NOMO-1 (cell line): Measurements from ENCODE around the gene PPP5C.
"Not testable (repeated sequence)": the region's sequence is repeated elsewhere in the genome, so short reads cannot be mapped to it uniquely, and the experiment has no call there.

ENCODE experiments used
- DNase-seq, 2 experiments: peaks; one replicate each; lab custom pipeline; 2025; ENCODE audit not compliant: unreplicated experiment in 2 of 2; lab: John Stamatoyannopoulos, UW

Gene PPP5C

GRCh38 chr19:46346821-46347571, at the start of gene PPP5C:
TSS of gene PPP5C (plus strand) at chr19:46347087. CDS start at chr19:46347097, 10 bp downstream.
- peak; percentile 90 to 96 for DNase-seq

- DNase-seq = no peak
Observed at GRCh38 chr19:46297700-46298478, 49.0 kb upstream of the PPP5C start.

GRCh38 chr19:46298479-46299003, 48.3 kb upstream of the PPP5C start:
- no peak for DNase-seq

DNA sequence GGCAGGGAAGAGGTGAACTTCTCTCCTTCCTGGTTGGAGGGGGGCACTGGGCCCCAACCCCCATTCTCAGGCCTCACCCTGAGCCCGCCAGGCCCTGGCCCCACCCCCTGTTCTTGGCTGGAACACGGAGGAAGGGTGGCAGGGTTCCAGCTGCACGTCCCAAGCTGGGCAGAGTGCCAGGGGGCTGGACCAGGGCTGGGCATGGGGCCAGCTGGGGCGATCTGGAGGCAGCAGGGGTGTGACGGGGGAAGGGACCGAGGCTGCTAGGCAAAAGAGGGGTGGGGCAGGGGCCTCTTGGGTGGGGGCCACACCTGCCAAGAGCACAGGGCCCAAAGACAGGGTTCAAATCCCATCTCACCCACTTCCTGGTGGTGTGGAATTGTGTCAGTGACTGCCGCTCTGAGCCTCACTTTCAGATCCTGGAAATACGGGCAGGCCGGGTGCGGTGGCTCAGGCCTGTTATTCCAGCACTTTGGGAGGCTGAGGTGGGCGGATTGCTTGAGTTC, 47.8 kb upstream of the PPP5C start:
- DNase-seq = no peak

DNA sequence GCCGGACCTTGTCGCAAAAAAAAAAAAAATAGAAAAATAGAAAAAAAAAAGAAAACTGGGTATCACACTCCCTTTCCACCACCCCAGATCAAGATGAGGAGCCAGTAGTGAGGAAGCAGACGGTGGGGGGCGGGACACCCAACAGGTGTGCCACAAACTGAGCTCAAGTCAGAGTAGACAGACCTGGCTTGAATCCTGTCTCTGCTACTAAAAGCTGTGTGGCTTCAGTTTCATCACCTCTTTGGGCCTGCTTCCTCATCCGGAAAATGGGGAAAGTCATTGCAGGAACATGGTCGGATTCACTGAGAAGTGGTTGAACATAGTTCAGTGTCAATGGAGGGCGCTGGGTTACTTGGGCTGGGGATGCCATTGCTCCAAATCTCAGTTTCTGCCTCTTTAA, 47.2 kb upstream of the PPP5C start:
- DNase-seq = peak in 1 of 2 experiments; percentile 6

DNA sequence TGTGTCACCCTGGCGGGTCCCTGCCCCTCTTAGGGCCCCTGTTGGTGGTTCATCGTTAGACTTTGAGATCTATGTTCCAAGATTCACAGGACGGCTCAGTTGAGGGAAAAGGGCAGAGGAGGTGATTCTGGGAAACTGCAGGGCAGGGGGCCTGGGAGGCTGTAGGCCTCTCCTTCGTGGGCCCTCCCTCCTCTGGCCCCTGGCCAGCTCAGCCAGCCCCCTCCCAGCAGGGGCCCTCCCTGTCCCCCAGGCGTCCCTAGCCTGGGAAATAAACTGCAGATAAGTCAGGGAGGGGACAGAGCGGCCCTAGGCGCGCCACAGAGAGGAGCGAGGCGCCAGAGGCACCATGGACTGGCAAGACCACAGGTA, 43.6 kb upstream of the PPP5C start:
- no peak for DNase-seq

DNA sequence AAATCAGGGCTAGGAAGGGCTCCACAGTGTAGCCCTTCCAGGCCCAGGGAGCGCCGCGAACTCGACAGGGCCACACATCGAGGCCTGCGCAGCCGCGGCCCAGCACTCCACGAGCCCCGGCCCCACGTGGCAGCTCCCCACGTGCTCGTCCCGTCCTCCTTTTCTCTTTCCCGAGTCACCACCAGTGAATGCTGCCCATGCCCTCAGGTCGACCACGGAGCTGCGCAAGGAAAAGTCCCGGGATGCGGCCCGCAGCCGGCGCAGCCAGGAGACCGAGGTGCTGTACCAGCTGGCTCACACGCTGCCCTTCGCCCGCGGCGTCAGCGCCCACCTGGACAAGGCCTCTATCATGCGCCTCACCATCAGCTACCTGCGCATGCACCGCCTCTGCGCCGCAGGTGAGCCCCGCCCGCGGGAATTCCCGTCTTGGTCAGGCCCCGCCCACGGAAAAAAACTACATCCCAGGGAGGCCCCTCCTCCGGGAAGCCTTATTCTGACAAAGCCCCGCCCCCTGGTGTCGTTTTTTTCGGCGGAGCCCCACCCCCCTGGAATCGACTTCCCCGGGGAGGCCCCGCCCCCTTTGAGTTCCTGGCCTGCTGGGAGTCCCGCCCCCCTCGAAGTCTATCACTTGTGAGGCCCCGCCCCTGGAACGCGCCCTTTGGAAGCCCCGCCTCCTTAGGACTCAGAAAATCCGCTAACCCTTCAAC, 43.0 kb upstream of the PPP5C start:
- DNase-seq = no peak

- no peak for DNase-seq
Observed at GRCh38 chr19:46306501-46306900, 40.4 kb upstream of the PPP5C start.

DNA sequence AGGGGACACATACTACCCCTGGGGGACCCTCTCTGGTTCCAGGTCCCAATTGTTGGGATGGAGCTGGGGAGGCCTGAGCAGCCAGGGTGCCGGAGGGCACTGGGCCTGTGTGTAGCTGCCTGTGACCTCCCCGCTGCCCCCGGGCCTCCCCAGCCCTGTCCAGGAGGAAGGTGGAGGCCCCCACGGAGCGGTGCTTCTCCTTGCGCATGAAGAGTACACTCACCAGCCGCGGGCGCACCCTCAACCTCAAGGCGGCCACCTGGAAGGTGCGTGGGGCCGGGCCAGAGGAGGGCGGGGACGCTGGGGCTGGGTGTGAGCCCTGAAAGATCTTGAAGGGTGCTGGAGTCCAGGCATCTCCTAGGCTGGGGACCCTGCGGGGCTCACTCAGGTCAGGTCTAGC, 38.4 kb upstream of the PPP5C start:
- no peak for DNase-seq

DNA sequence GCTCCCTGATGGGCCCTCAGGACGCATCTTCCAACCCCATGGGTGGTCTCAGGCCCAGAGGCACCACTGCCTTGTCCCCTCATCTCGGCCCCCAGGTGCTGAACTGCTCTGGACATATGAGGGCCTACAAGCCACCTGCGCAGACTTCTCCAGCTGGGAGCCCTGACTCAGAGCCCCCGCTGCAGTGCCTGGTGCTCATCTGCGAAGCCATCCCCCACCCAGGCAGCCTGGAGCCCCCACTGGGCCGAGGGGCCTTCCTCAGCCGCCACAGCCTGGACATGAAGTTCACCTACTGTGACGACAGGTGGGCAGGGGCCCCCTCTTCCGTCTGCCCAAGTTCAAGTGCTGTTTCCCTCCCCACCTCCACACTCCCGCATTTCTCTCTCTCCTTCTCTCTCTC, 37.8 kb upstream of the PPP5C start:
- no peak for DNase-seq

DNA sequence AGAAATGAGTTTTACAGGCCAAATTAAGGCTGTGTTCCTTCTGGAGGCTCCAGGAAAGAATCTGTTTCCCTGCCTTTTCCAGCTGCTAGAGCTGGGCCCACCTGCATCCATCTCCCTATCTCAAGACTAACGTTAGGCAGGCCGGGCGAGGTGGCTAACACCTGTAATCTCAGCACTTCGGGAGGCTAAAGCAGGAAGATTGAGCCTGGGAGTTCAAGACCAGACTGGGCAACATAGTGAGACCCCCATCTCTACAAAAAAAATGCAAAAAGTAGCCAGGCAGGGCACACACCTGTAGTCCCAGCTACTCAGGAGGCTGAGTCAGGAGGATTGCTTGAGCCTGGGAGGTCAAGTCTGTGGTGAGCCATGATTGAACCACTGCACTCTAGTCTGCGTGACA, 35.4 kb upstream of the PPP5C start:
- no peak for DNase-seq

- not testable (repeated sequence) for DNase-seq
Observed at GRCh38 chr19:46313540-46314469, 33.1 kb upstream of the PPP5C start.

- no peak for DNase-seq
Observed at GRCh38 chr19:46317339-46317738, 29.5 kb upstream of the PPP5C start.

- DNase-seq = no peak
Observed at GRCh38 chr19:46319613-46320012, 27.3 kb upstream of the PPP5C start.

GRCh38 chr19:46320559-46320958, 26.3 kb upstream of the PPP5C start:
- no peak for DNase-seq

DNA sequence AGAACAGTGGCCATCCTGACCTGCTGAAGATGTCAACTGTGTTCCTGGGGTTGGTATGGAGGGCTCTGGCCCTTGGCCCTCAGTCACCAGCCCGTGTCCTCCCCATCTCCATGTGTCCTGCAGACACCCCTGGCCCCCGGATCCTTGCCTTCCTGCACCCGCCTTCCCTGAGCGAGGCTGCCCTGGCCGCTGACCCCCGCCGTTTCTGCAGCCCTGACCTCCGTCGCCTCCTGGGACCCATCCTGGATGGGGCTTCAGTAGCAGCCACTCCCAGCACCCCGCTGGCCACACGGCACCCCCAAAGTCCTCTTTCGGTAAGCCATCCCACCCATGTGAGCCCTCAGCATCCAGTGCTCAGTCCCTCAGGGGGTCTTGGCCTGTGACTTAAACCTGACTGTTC, 25.2 kb upstream of the PPP5C start:
- DNase-seq = no peak

GRCh38 chr19:46323227-46323626, 23.7 kb upstream of the PPP5C start:
- DNase-seq = not testable (repeated sequence)

DNA sequence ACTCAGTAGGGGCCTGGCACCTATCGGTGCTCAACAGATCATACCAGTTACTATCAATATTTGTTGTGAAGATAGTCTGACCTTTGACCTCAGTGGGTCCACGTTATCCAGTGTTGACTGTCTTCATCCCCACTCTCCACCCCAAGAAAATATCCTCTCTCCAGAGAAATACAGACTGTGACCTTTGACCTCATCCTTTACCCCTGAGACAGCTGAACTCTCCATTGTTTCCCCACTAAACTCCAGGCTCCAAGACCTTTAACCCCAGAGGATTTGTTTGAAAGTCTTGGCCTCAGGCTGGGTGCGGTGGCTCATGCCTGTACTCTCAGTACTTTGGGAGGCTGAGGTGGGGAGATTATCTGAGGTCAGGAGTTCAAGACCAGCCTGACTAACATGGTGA, 22.6 kb upstream of the PPP5C start:
- no peak for DNase-seq

DNA sequence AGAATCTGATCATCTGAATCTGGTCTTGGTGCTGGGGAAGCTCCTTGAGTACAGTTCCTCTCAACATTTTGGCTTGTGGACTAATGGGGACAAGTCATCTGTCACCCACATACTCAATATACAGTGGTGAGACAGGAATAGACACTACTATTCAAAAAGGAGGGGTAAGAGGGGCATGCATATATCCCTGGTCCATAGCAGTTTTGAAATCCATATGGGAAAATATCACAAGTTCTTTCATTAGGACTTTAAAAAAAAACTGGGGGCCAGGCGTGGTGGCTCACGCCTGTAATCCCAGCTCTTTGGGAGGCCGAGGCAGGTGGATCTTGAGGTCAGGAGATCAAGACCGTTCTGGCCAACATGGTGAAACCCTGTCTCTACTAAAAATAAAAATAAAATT, 20.3 kb upstream of the PPP5C start:
- no peak for DNase-seq

DNA sequence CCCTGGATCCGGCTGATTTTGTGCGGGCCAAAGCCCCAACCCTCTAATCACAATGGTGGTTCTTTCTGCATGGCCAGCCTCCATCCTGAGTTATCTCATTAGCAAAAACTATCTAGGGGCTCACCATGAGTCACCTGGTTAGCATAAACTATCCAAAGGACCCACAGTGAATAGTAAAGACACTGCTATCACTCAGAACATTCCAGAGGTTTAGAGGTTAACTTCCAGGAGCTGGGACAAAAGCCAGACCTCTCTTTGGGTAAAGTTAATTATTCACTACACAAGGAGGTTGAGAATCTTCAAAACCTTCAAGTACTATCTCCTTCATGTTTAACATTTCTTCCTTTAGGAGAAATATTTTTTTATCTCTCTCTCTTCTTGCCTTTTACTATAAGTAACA, 18.8 kb upstream of the PPP5C start:
- no peak for DNase-seq
